T-helper 2 cell treated with Interferon-gamma antibody and Interleukin-4, amounts not matched to agents 5 μg/mL and 100 μg/mL, for 36 hours (primary cell): ENCODE measurements around the gene PYGB.

Experiments
- DNase-seq: peaks from one replicate; pipeline ENCODE4 v3.0.0; 2021; ENCODE audit warnings: low spot score
- H3K27ac Mint-ChIP-seq: one replicate; pipeline ENCODE4 v1.8.0; 2021; ENCODE audit warnings: mild to moderate bottlenecking, mixed read lengths
- H3K27me3 Mint-ChIP-seq: one replicate; pipeline ENCODE4 v1.8.0; 2021; ENCODE audit warnings: low read depth, mixed read lengths
- H3K36me3 Mint-ChIP-seq: one replicate; pipeline ENCODE4 v1.8.0; 2021; ENCODE audit warnings: low read depth, mixed read lengths
- H3K4me1 Mint-ChIP-seq: one replicate; pipeline ENCODE4 v1.8.0; 2021; ENCODE audit warnings: low read depth, mixed read lengths
- H3K4me3 Mint-ChIP-seq: one replicate; pipeline ENCODE4 v1.8.0; 2022; ENCODE audit warnings: mild to moderate bottlenecking, moderate library complexity, mixed read lengths
- H3K9me3 Mint-ChIP-seq: one replicate; pipeline ENCODE4 v1.8.0; 2021; ENCODE audit warnings: mixed read lengths

Gene PYGB

GRCh38 chr20:25272223-25273000 is 24.5 kb downstream of the PYGB start:
- no peak overlapping the region for H3K27ac Mint-ChIP-seq
- H3K4me1 Mint-ChIP-seq: no peaks in the 10 kb centered on the region
- H3K36me3 Mint-ChIP-seq: peaks cover 2% of the 10 kb centered on the region
- H3K4me3 Mint-ChIP-seq: no peak overlapping the region
- DNase-seq: no peak
- no peaks in the 10 kb centered on the region for H3K9me3 Mint-ChIP-seq
- no peaks in the 10 kb centered on the region for H3K27me3 Mint-ChIP-seq

GRCh38 chr20:25273046-25273445 is 25.2 kb downstream of the PYGB start:
- H3K4me3 Mint-ChIP-seq: no peak overlapping the region
- DNase-seq: no peak
- peaks cover 2% of the 10 kb centered on the region for H3K36me3 Mint-ChIP-seq
- H3K27ac Mint-ChIP-seq: no peak overlapping the region
- H3K27me3 Mint-ChIP-seq: no peaks in the 10 kb centered on the region
- H3K4me1 Mint-ChIP-seq: no peaks in the 10 kb centered on the region
- H3K9me3 Mint-ChIP-seq: no peaks in the 10 kb centered on the region

GRCh38 chr20:25273541-25274358 is 25.9 kb downstream of the PYGB start:
- no peaks in the 10 kb centered on the region for H3K27me3 Mint-ChIP-seq
- no peak for DNase-seq
- no peak overlapping the region for H3K27ac Mint-ChIP-seq
- H3K36me3 Mint-ChIP-seq: peaks cover 2% of the 10 kb centered on the region
- no peaks in the 10 kb centered on the region for H3K9me3 Mint-ChIP-seq
- no peak overlapping the region for H3K4me3 Mint-ChIP-seq
- H3K4me1 Mint-ChIP-seq: no peaks in the 10 kb centered on the region

GRCh38 chr20:25274481-25274880 is 26.6 kb downstream of the PYGB start:
- Mint-ChIP-seq H3K27me3 (no peaks in the 10 kb centered on the region), H3K36me3 (peaks cover 2% of the 10 kb centered on the region), H3K27ac (no peak overlapping the region), H3K4me3 (no peak overlapping the region), H3K9me3 (no peaks in the 10 kb centered on the region), H3K4me1 (no peaks in the 10 kb centered on the region)
- DNase-seq: no peak

GRCh38 chr20:25274891-25275812 is 27.3 kb downstream of the PYGB start:
- no peaks in the 10 kb centered on the region for H3K9me3 Mint-ChIP-seq
- H3K4me3 Mint-ChIP-seq: no peak overlapping the region
- no peaks in the 10 kb centered on the region for H3K4me1 Mint-ChIP-seq
- H3K27me3 Mint-ChIP-seq: no peaks in the 10 kb centered on the region
- DNase-seq: no peak
- no peak overlapping the region for H3K27ac Mint-ChIP-seq
- peaks cover 2% of the 10 kb centered on the region for H3K36me3 Mint-ChIP-seq

- no peak for DNase-seq
- Mint-ChIP-seq H3K4me1 (no peaks in the 10 kb centered on the region), H3K9me3 (no peaks in the 10 kb centered on the region), H3K4me3 (no peak overlapping the region), H3K36me3 (peaks cover 2% of the 10 kb centered on the region), H3K27ac (no peak overlapping the region), H3K27me3 (no peaks in the 10 kb centered on the region)
Measured at GRCh38 chr20:25275813-25276532, 28.1 kb downstream of the PYGB start.

- Mint-ChIP-seq H3K4me1 (no peaks in the 10 kb centered on the region), H3K36me3 (peaks cover 2% of the 10 kb centered on the region)
Measured at GRCh38 chr20:25276533-25277050, 28.7 kb downstream of the PYGB start.

GRCh38 chr20:25277051-25277801 is 29.3 kb downstream of the PYGB start:
- Mint-ChIP-seq H3K9me3 (no peaks in the 10 kb centered on the region), H3K27ac (no peak overlapping the region)

More at GRCh38 chr20:25276533-25277050, 28.7 kb downstream of the PYGB start:
- H3K4me3 Mint-ChIP-seq: no peak overlapping the region
- H3K27ac Mint-ChIP-seq: no peak overlapping the region
- no peaks in the 10 kb centered on the region for H3K27me3 Mint-ChIP-seq
- DNase-seq: no peak
- H3K9me3 Mint-ChIP-seq: no peaks in the 10 kb centered on the region

GRCh38 chr20:25277941-25278521 is 30.1 kb downstream of the PYGB start:
- H3K36me3 Mint-ChIP-seq: peaks cover 7% of the 10 kb centered on the region
- no peak overlapping the region for H3K27ac Mint-ChIP-seq
- no peaks in the 10 kb centered on the region for H3K27me3 Mint-ChIP-seq
- no peaks in the 10 kb centered on the region for H3K4me1 Mint-ChIP-seq
- DNase-seq: no peak
- no peaks in the 10 kb centered on the region for H3K9me3 Mint-ChIP-seq
- no peak overlapping the region for H3K4me3 Mint-ChIP-seq

More at GRCh38 chr20:25277051-25277801, 29.3 kb downstream of the PYGB start:
- Mint-ChIP-seq H3K4me1 (no peaks in the 10 kb centered on the region), H3K36me3 (peaks cover 2% of the 10 kb centered on the region), H3K27me3 (no peaks in the 10 kb centered on the region), H3K4me3 (no peak overlapping the region)
- no peak for DNase-seq

- H3K27me3 Mint-ChIP-seq: no peaks in the 10 kb centered on the region
- H3K4me1 Mint-ChIP-seq: no peaks in the 10 kb centered on the region
- H3K27ac Mint-ChIP-seq: no peak overlapping the region
- H3K4me3 Mint-ChIP-seq: no peak overlapping the region
- no peak for DNase-seq
- no peaks in the 10 kb centered on the region for H3K9me3 Mint-ChIP-seq
- peaks cover 9% of the 10 kb centered on the region for H3K36me3 Mint-ChIP-seq
Measured at GRCh38 chr20:25278636-25279361, 30.9 kb downstream of the PYGB start.

- Mint-ChIP-seq H3K27ac (no peak overlapping the region), H3K27me3 (no peaks in the 10 kb centered on the region), H3K36me3 (peaks cover 10% of the 10 kb centered on the region), H3K9me3 (no peaks in the 10 kb centered on the region), H3K4me1 (no peaks in the 10 kb centered on the region), H3K4me3 (no peak overlapping the region)
- no peak for DNase-seq
Measured at GRCh38 chr20:25279403-25279802, 31.5 kb downstream of the PYGB start.
